ENCODE measurements around the gene ZKSCAN1. TPM values are rescaled to one million over a fixed set of nuclear protein-coding genes. Genes with fewer than 3 reads are reported as not detected.

ZKSCAN1 gene
- total and polyA plus RNA-seq, 2 experiments from 2014 or later, result 11.8 to 19.4 TPM

GRCh38 chr7:100048680-100049079 is 33.3 kb downstream of the ZKSCAN1 start:
- no peak overlapping the region for H3K27ac Mint-ChIP-seq
- peaks cover 3% of the 10 kb centered on the region; the same call in 2 of the 3 replicates for H3K9me3 Mint-ChIP-seq
- no peak overlapping the region for H3K27ac ChIP-seq (ENCODE audit: low read depth)
- H3K9me2 ChIP-seq (ENCODE audit: insufficient read depth), result peaks cover 10% of the 10 kb centered on the region
- H3K36me3 ChIP-seq (ENCODE audit: insufficient read depth), result no peaks in the 10 kb centered on the region
- DNase-seq (ENCODE audit: low spot score) (no peak), ATAC-seq (no peak)
- H3K36me3 Mint-ChIP-seq (ENCODE audit: low read depth), result peaks cover 12% of the 10 kb centered on the region
- H3K4me1 ChIP-seq (ENCODE audit: insufficient read depth), result peaks cover 2% of the 10 kb centered on the region; the same call in 1 of the 2 replicates
- peak overlapping the region; percentile 5; the same call in 1 of the 3 replicates for H3K4me3 Mint-ChIP-seq
- TF ChIP-seq STAT1 (IDR thresholded peaks at IDR 0.05; ENCODE audit: unreplicated experiment), result no peak
- no peak for TF ChIP-seq ZNF462 (CRISPR knock-in tag; IDR thresholded peaks at IDR 0.05)
- TF ChIP-seq NANOG (IDR thresholded peaks at IDR 0.05; ENCODE audit: borderline replicate concordance), result no peak
- TF ChIP-seq ETS1 (IDR thresholded peaks at IDR 0.05), result no peak
- TF ChIP-seq JUNB (IDR thresholded peaks at IDR 0.05; ENCODE audit: unreplicated experiment), result no peak
- no peak for TF ChIP-seq ZNF114 (CRISPR knock-in tag; IDR thresholded peaks at IDR 0.05)
- no peak for TF ChIP-seq CTCF (conservative IDR thresholded peaks at IDR 0.05; ENCODE audit: low read depth in 2 of 2)
- TF ChIP-seq REST (IDR thresholded peaks at IDR 0.05; ENCODE audit: unreplicated experiment), result no peak
- TF ChIP-seq EZH2 (IDR thresholded peaks at IDR 0.05; ENCODE audit: low read depth, unreplicated experiment), result no peak
- no peak for TF ChIP-seq POLR2AphosphoS5 (IDR thresholded peaks at IDR 0.05; ENCODE audit: low read depth)
- TF ChIP-seq CREB1 (CRISPR knock-in tag; IDR thresholded peaks at IDR 0.05; ENCODE audit: low read depth), result no peak
- TF ChIP-seq ZNF331 (CRISPR knock-in tag; IDR thresholded peaks at IDR 0.05; ENCODE audit: low read depth), result no peak
- TF ChIP-seq EZH2phosphoT487 (IDR thresholded peaks at IDR 0.05; ENCODE audit: unreplicated experiment), result no peak
- peak overlapping the region; percentile 98; the same call in 1 of the 2 replicates for H3K4me2 ChIP-seq
- H3K27me3 ChIP-seq (ENCODE audit: insufficient read depth), result no peaks in the 10 kb centered on the region
- H3K4me3 ChIP-seq, result peak overlapping the region; percentile 89; the same call in 1 of the 2 replicates
- H3K79me2 ChIP-seq (replicated peaks; ENCODE audit: insufficient read depth), result peaks cover 28% of the 10 kb centered on the region
- H3F3A ChIP-seq (replicated peaks; ENCODE audit: low read depth), result peaks cover 13% of the 10 kb centered on the region; the same call in 1 of the 2 replicates
- H2AFZ ChIP-seq, result peak overlapping the region; percentile 100; the same call in 1 of the 2 replicates
- H3K4me1 Mint-ChIP-seq, result peaks cover 8% of the 10 kb centered on the region
- no peaks in the 10 kb centered on the region for H4K20me1 ChIP-seq (replicated peaks; ENCODE audit: insufficient read depth)
- H3K27me3 Mint-ChIP-seq (ENCODE audit: insufficient read depth, low read depth, poor library complexity), result peaks cover 15% of the 10 kb centered on the region

Measured in GM23338 (cell line).